SU-DHL-6 (cell line): ENCODE results near the gene DENND2A.
"Not testable (repeated sequence)": the region's sequence is repeated elsewhere in the genome, so short reads cannot be mapped to it uniquely, and the experiment has no call there.

ENCODE experiments used
- H2AFZ ChIP-seq: fragments of 200-600 bp; sonication (generic); 2 replicates; pipeline ENCODE4 v1.6.1; 2014; ENCODE audit warnings: low read depth, mild to moderate bottlenecking, moderate library complexity, mixed read lengths, antibody characterized with exemption, low read length; ENCODE audit not compliant: severe bottlenecking
- H3F3A ChIP-seq: fragments of 200-600 bp; shearing (Covaris generic); 2 replicates; pipeline ENCODE4 v1.6.0; 2016; ENCODE audit warnings: antibody characterized with exemption, mild to moderate bottlenecking; ENCODE audit not compliant: insufficient read depth
- H3K27ac ChIP-seq: fragments of 200-600 bp; sonication (generic); 2 replicates; pipeline ENCODE4 v1.5.1; 2016; ENCODE audit warnings: low read depth, mild to moderate bottlenecking, low read length, moderate library complexity, mixed read lengths
- H3K27me3 ChIP-seq: fragments of 200-600 bp; sonication (generic), shearing (Covaris generic); 2 replicates; pipeline ENCODE4 v1.6.0; 2014; ENCODE audit warnings: mild to moderate bottlenecking, low read length
- H3K36me3 ChIP-seq: fragments of 200-600 bp; sonication (generic); 2 replicates; pipeline ENCODE4 v1.6.1; 2014; ENCODE audit warnings: mild to moderate bottlenecking, low read length, mixed read lengths
- H3K4me2 ChIP-seq: fragments of 300-600, 200-600 bp; shearing (Covaris generic), sonication (generic); 2 replicates; pipeline ENCODE4 v1.6.0; 2014; ENCODE audit warnings: low read length, low read depth, mild to moderate bottlenecking; ENCODE audit not compliant: poor library complexity, severe bottlenecking
- H3K4me3 ChIP-seq: fragments of 200-600 bp; sonication (generic); 2 replicates; pipeline ENCODE4 v1.5.1; 2014; ENCODE audit warnings: antibody characterized with exemption, low read length, mild to moderate bottlenecking, mixed read lengths; ENCODE audit not compliant: insufficient read depth, poor library complexity, severe bottlenecking
- H3K79me2 ChIP-seq: fragments of 200-600 bp; sonication (generic); 2 replicates; pipeline ENCODE4 v1.6.1; 2014; ENCODE audit warnings: mild to moderate bottlenecking, low read length, moderate library complexity; ENCODE audit not compliant: insufficient read depth
- H3K9ac ChIP-seq: fragments of 200-600 bp; sonication (generic); 2 replicates; pipeline ENCODE4 v1.7.0; 2014; ENCODE audit warnings: mild to moderate bottlenecking, low read length
- H3K9me2 ChIP-seq: fragments of 200-600 bp; sonication (generic); replicated peaks from 2 replicates; pipeline ENCODE4 v1.6.1; 2014; ENCODE audit warnings: low read length; ENCODE audit not compliant: insufficient read depth
- H3K9me3 ChIP-seq: fragments of 200-600 bp; sonication (generic); 2 replicates; pipeline ENCODE4 v1.6.1; 2014; ENCODE audit warnings: low read length, mixed read lengths; ENCODE audit not compliant: insufficient read depth
- H4K20me1 ChIP-seq: fragments of 200-600 bp; sonication (generic); 2 replicates; pipeline ENCODE4 v1.6.1; 2014; ENCODE audit warnings: low read depth, mild to moderate bottlenecking, antibody characterized with exemption, low read length, moderate library complexity, mixed read lengths
- CTCF ChIP-seq: fragments of 200-600 bp; sonication (generic); IDR thresholded peaks from one replicate; pipeline ENCODE4 v1.5.1; 2017; ENCODE audit warnings: antibody characterized with exemption, mild to moderate bottlenecking, low read length, moderate library complexity; ENCODE audit not compliant: insufficient read depth, poor library complexity, severe bottlenecking
- EZH2phosphoT487 ChIP-seq: fragments of 200-600 bp; sonication (generic), shearing (Covaris generic); conservative IDR thresholded peaks from 2 replicates; pipeline ENCODE4 v1.6.1; 2018; ENCODE audit warnings: mild to moderate bottlenecking, antibody characterized with exemption, low read length, moderate library complexity, mixed read lengths

The DENND2A gene

GRCh38 chr7:140534743-140535142 lies 105.9 kb downstream of the DENND2A start:
- Histone ChIP-seq H3K36me3 (no peaks in the 10 kb centered on the region), H2AFZ (no peak overlapping the region), H3K27me3 (no peaks in the 10 kb centered on the region), H3K4me3 (no peak overlapping the region), H3K79me2 (no peaks in the 10 kb centered on the region), H3K27ac (no peak overlapping the region), H3K9ac (no peak overlapping the region), H3F3A (no peaks in the 10 kb centered on the region), H3K4me2 (no peak overlapping the region), H3K9me2 (no peaks in the 10 kb centered on the region), H3K9me3 (no peaks in the 10 kb centered on the region), H4K20me1 (no peaks in the 10 kb centered on the region)
- TF ChIP-seq EZH2phosphoT487 (no peak), CTCF (no peak)

GRCh38 chr7:140533394-140533872 lies 107.2 kb downstream of the DENND2A start:
- no peaks in the 10 kb centered on the region for H3K27me3 ChIP-seq
- H3K4me3 ChIP-seq = no peak overlapping the region
- H3K27ac ChIP-seq = no peak overlapping the region
- no peaks in the 10 kb centered on the region for H3K79me2 ChIP-seq
- no peaks in the 10 kb centered on the region for H3K9me3 ChIP-seq
- TF ChIP-seq CTCF = no peak
- TF ChIP-seq EZH2phosphoT487 = no peak
- H3K36me3 ChIP-seq = no peaks in the 10 kb centered on the region
- no peak overlapping the region for H2AFZ ChIP-seq
- no peak overlapping the region for H3K4me2 ChIP-seq
- no peak overlapping the region for H3K9ac ChIP-seq
- H4K20me1 ChIP-seq = no peaks in the 10 kb centered on the region
- H3K9me2 ChIP-seq = no peaks in the 10 kb centered on the region
- no peaks in the 10 kb centered on the region for H3F3A ChIP-seq

GRCh38 chr7:140529428-140529827 lies 111.2 kb downstream of the DENND2A start:
- not testable (repeated sequence) for H3K36me3 ChIP-seq, H3K27ac ChIP-seq, H3K4me2 ChIP-seq, H3K9me3 ChIP-seq, H3K9me2 ChIP-seq, H4K20me1 ChIP-seq, H3K9ac ChIP-seq, H3F3A ChIP-seq, H3K4me3 ChIP-seq, H3K79me2 ChIP-seq, H3K27me3 ChIP-seq, H2AFZ ChIP-seq

GRCh38 chr7:140526787-140527664 lies 113.6 kb downstream of the DENND2A start:
- Histone ChIP-seq H3K9me2 (no peaks in the 10 kb centered on the region), H3K9me3 (no peaks in the 10 kb centered on the region), H4K20me1 (no peaks in the 10 kb centered on the region), H3F3A (no peaks in the 10 kb centered on the region), H3K4me3 (no peak overlapping the region), H3K27me3 (no peaks in the 10 kb centered on the region), H3K79me2 (no peaks in the 10 kb centered on the region), H2AFZ (no peak overlapping the region), H3K36me3 (no peaks in the 10 kb centered on the region), H3K9ac (no peak overlapping the region), H3K27ac (no peak overlapping the region), H3K4me2 (no peak overlapping the region)
- TF ChIP-seq CTCF (no peak), EZH2phosphoT487 (no peak)
